SH-SY5Y (cell line): ENCODE data around the gene IZUMO1.

Experiments used
- GATA2 ChIP-seq: IDR thresholded peaks from 2 replicates; pipeline ENCODE4 v1.6.1; 2011; ENCODE audit warnings: mild to moderate bottlenecking, low read depth, low read length
- GATA3 ChIP-seq: IDR thresholded peaks from 2 replicates; pipeline ENCODE4 v1.6.1; 2011; ENCODE audit warnings: low read depth, mild to moderate bottlenecking, low read length, moderate library complexity

DNA sequence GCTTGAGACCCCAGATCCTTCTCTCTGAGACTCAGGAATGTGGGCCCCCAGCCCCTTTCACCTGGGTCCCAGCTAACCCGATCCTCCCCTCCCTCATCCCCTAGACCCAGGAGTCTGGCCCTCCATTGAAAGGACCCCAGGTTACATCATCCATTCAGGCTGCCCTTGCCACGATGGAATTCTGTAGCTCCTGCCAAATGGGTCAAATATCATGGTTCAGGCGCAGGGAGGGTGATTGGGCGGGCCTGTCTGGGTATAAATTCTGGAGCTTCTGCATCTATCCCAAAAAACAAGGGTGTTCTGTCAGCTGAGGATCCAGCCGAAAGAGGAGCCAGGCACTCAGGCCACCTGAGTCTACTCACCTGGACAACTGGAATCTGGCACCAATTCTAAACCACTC, 9.1 kb upstream of the IZUMO1 start:
- TF ChIP-seq GATA2 (no peak), GATA3 (no peak)
